IMR-90 (cell line): ENCODE data around the gene LMLN. TPM values are rescaled to one million over a fixed set of nuclear protein-coding genes. Genes with fewer than 3 reads are reported as not detected.

Experiments used
- ATAC-seq: fragments of 200-7000 bp; cut with Tn5 transposase; 2 replicates; pipeline ENCODE4 v1.9.1; 2020; ENCODE audit warnings: low read depth, mild to moderate bottlenecking, moderate library complexity
- BruUV-seq: library from RNA; stranded (reverse); fragments of 400-500 nt; replicated peaks from 2 replicates; lab custom pipeline; 2021; lab: Mats Ljungman, UMichigan
- CTCF ChIA-PET: fragments of 300-600 bp; formaldehyde crosslinking; extraction: SDS; loops from one replicate; lab custom pipeline; 2021; ENCODE audit warnings: antibody characterized with exemption; lab: Yijun Ruan, JAX
- POLR2A ChIA-PET: fragments of 300-600 bp; sonication (Branson Sonifier 250); formaldehyde crosslinking; loops from one replicate; lab custom pipeline; 2022; ENCODE audit warnings: antibody characterized with exemption; ENCODE audit not compliant: unreplicated experiment; lab: Charles Lee
- DNase-seq: peaks from one replicate; pipeline ENCODE4 v3.0.0; 2013
- H2AFZ ChIP-seq: replicated peaks from 2 replicates; pipeline ENCODE3; 2013; ENCODE audit warnings: low read length, mild to moderate bottlenecking; ENCODE audit not compliant: poor library complexity
- H2AK5ac ChIP-seq: 2 replicates; pipeline ENCODE4 v1.6.1; 2013; ENCODE audit warnings: low read depth, low read length, inconsistent platforms
- H2AK9ac ChIP-seq: replicated peaks from 2 replicates; pipeline ENCODE3; 2013; ENCODE audit warnings: mild to moderate bottlenecking, low read depth, low read length, moderate library complexity; ENCODE audit not compliant: poor library complexity
- H2BK120ac ChIP-seq: 2 replicates; pipeline ENCODE4 v1.6.1; 2013; ENCODE audit warnings: low read depth, low read length, inconsistent platforms
- H2BK15ac ChIP-seq: 3 replicates; pipeline ENCODE4 v1.6.1; 2013; ENCODE audit warnings: low read depth, low read length, inconsistent platforms
- H2BK20ac ChIP-seq: 2 replicates; pipeline ENCODE4 v1.6.1; 2013; ENCODE audit warnings: low read depth, mild to moderate bottlenecking, inconsistent platforms, low read length, moderate library complexity
- H2BK5ac ChIP-seq: 2 replicates; pipeline ENCODE4 v1.6.1; 2013; ENCODE audit warnings: mild to moderate bottlenecking, low read depth, low read length, inconsistent platforms; ENCODE audit not compliant: poor library complexity, severe bottlenecking
- H3K14ac ChIP-seq: replicated peaks from 2 replicates; pipeline ENCODE4 v1.6.1; 2013; ENCODE audit warnings: low read depth, low read length, inconsistent platforms
- H3K18ac ChIP-seq: 2 replicates; pipeline ENCODE4 v1.6.1; 2013; ENCODE audit warnings: low read depth, low read length, control low read depth
- H3K23ac ChIP-seq: 2 replicates; pipeline ENCODE4 v1.6.1; 2013; ENCODE audit warnings: low read depth, low read length, inconsistent platforms
- H3K27ac ChIP-seq: 2 replicates; pipeline ENCODE4 v1.5.1; 2013; ENCODE audit warnings: mild to moderate bottlenecking, control low read depth, low read length; ENCODE audit not compliant: insufficient read depth
- H3K27me3 ChIP-seq: 2 replicates; pipeline ENCODE4 v1.6.1; 2013; ENCODE audit warnings: low read length; ENCODE audit not compliant: control insufficient read depth, insufficient read depth
- H3K36me3 ChIP-seq: 2 replicates; pipeline ENCODE4 v1.6.1; 2013; ENCODE audit warnings: low read length, mixed read lengths; ENCODE audit not compliant: control insufficient read depth, insufficient read depth
- H3K4ac ChIP-seq: 2 replicates; pipeline ENCODE4 v1.6.1; 2013; ENCODE audit warnings: low read depth, low read length, inconsistent platforms
- H3K4me1 ChIP-seq: 2 replicates; pipeline ENCODE4 v1.6.1; 2013; ENCODE audit warnings: low read length, mixed read lengths; ENCODE audit not compliant: control insufficient read depth, insufficient read depth
- H3K4me2 ChIP-seq: 2 replicates; pipeline ENCODE4 v1.6.1; 2013; ENCODE audit warnings: low read depth, mild to moderate bottlenecking, control low read depth, low read length, moderate library complexity
- H3K4me3 ChIP-seq: 2 replicates; pipeline ENCODE4 v1.5.1; 2013; ENCODE audit warnings: low read depth, mild to moderate bottlenecking, control low read depth, low read length, moderate library complexity; ENCODE audit not compliant: insufficient read depth
- H3K56ac ChIP-seq: 2 replicates; pipeline ENCODE4 v1.6.1; 2013; ENCODE audit warnings: low read length, inconsistent platforms; ENCODE audit not compliant: insufficient read depth; ENCODE audit errors: extremely low read depth
- H3K79me1 ChIP-seq, 2 experiments: 2 replicates each; pipeline ENCODE4 v1.6.1; 2013; ENCODE audit warnings: low read length in 2 of 2, inconsistent platforms in 1 of 2, low read depth in 1 of 2
- H3K9ac ChIP-seq: 2 replicates; pipeline ENCODE4 v1.6.1; 2013; ENCODE audit warnings: low read depth, low read length, control low read depth
- H3K9me1 ChIP-seq: 2 replicates; pipeline ENCODE4 v1.6.1; 2013; ENCODE audit warnings: low read length, inconsistent platforms; ENCODE audit not compliant: insufficient read depth
- H3K9me3 ChIP-seq: 2 replicates; pipeline ENCODE4 v1.6.1; 2013; ENCODE audit warnings: low read length; ENCODE audit not compliant: control insufficient read depth, insufficient read depth
- H4K20me1 ChIP-seq: 2 replicates; pipeline ENCODE4 v1.6.1; 2013; ENCODE audit warnings: low read length, inconsistent platforms; ENCODE audit not compliant: insufficient read depth
- H4K5ac ChIP-seq: 2 replicates; pipeline ENCODE4 v1.6.1; 2013; ENCODE audit warnings: mild to moderate bottlenecking, low read depth, low read length, control low read depth
- H4K8ac ChIP-seq, 2 experiments: 2 replicates each; pipeline ENCODE4 v1.6.1; 2013; ENCODE audit warnings: low read depth in 2 of 2, low read length in 2 of 2, control low read depth in 1 of 2, inconsistent platforms in 1 of 2
- H4K91ac ChIP-seq: 2 replicates; pipeline ENCODE4 v1.6.1; 2013; ENCODE audit warnings: low read depth, low read length, inconsistent platforms; ENCODE audit not compliant: insufficient read depth
- BHLHE40 ChIP-seq: fragments of 150-350 bp; IDR thresholded peaks from 2 replicates; pipeline ENCODE4 v1.6.1; 2016; ENCODE audit warnings: mild to moderate bottlenecking, low read depth, low read length
- CEBPB ChIP-seq: IDR thresholded peaks from 2 replicates; pipeline ENCODE4 v1.6.1; 2012; ENCODE audit warnings: low read depth, low read length, improper control_type of control experiment
- CHD1 ChIP-seq: IDR thresholded peaks from 2 replicates; pipeline ENCODE4 v1.6.1; 2012; ENCODE audit warnings: low read depth, low read length, improper control_type of control experiment
- MAZ ChIP-seq: IDR thresholded peaks from 2 replicates; pipeline ENCODE4 v1.6.1; 2012; ENCODE audit warnings: low read depth, mild to moderate bottlenecking, low read length, improper control_type of control experiment, moderate library complexity, borderline replicate concordance
- MXI1 ChIP-seq: IDR thresholded peaks from 2 replicates; pipeline ENCODE4 v1.6.1; 2012; ENCODE audit warnings: low read depth, mild to moderate bottlenecking, low read length, moderate library complexity, borderline replicate concordance
- NFE2L2 ChIP-seq: fragments of 150-350 bp; IDR thresholded peaks from 2 replicates; pipeline ENCODE4 v1.6.1; 2016; ENCODE audit warnings: low read depth, mild to moderate bottlenecking, low read length
- POLR2A ChIP-seq: IDR thresholded peaks from 2 replicates; pipeline ENCODE4 v1.6.1; 2012; ENCODE audit warnings: mild to moderate bottlenecking, low read depth, low read length
- RAD21 ChIP-seq: IDR thresholded peaks from 2 replicates; pipeline ENCODE4 v1.6.1; 2012; ENCODE audit warnings: low read length, improper control_type of control experiment
- RFX5 ChIP-seq: IDR thresholded peaks from 2 replicates; pipeline ENCODE4 v1.8.0; 2012; ENCODE audit warnings: low read depth, mild to moderate bottlenecking, low read length, moderate library complexity
- WGBS, 2 experiments: methylation state at CpG; one replicate each; pipeline versions ENCODE4 v1.1.5 to v1.1.7; 2013; ENCODE audit warnings: missing lambda C conversion rate in 2 of 2; ENCODE audit not compliant: insufficient read length in 1 of 2; ENCODE audit errors: extremely low coverage in 2 of 2; 5-methylcytosine and 5-hydroxymethylcytosine counted together
- dilution Hi-C: fragments of 300-500 bp; cut with HindIII; formaldehyde crosslinking; loops from one replicate; pipeline ENCODE4 v1.14.3; 2018; ENCODE audit warnings: low sequenced_read_pairs; ENCODE audit not compliant: unreplicated experiment
- in situ Hi-C: fragments of 300-500 bp; cut with MboI; formaldehyde crosslinking; loops from 3 replicates; pipeline ENCODE4 v1.14.3; 2019; ENCODE audit warnings: low sequenced_read_pairs, inconsistent platforms, mixed read lengths
- intact Hi-C: fragments of 100-400 bp; cut with micrococcal nuclease; formaldehyde crosslinking; loops from 2 replicates; pipeline ENCODE4 v1.10.0; 2022
- polyA plus RNA-seq, 3 experiments: library from polyadenylated mRNA; depleted of rRNA; stranded (reverse); fragments of >200 nt; gene quantifications; 2 replicates each; pipeline ENCODE4 v1.2.3, GENCODE V29; 2012; ENCODE audit warnings: low replicate concordance in 1 of 3
- total RNA-seq: library from RNA; depleted of rRNA; stranded (reverse); fragments of >200 nt; gene quantifications from 2 replicates; pipeline ENCODE4 v1.2.3, GENCODE V29; 2012
- TF ChIP-seq, protein P1 (sequence below): conservative IDR thresholded peaks from 2 replicates; pipeline ENCODE4 v1.5.1; 2012; ENCODE audit warnings: mild to moderate bottlenecking, low read depth, low read length, improper control_type of control experiment

Gene LMLN
- total and polyA plus RNA-seq, 2 of the 4 experiments (the other 2 are of a cell fraction), result 3.3 to 3.9 TPM

DNA sequence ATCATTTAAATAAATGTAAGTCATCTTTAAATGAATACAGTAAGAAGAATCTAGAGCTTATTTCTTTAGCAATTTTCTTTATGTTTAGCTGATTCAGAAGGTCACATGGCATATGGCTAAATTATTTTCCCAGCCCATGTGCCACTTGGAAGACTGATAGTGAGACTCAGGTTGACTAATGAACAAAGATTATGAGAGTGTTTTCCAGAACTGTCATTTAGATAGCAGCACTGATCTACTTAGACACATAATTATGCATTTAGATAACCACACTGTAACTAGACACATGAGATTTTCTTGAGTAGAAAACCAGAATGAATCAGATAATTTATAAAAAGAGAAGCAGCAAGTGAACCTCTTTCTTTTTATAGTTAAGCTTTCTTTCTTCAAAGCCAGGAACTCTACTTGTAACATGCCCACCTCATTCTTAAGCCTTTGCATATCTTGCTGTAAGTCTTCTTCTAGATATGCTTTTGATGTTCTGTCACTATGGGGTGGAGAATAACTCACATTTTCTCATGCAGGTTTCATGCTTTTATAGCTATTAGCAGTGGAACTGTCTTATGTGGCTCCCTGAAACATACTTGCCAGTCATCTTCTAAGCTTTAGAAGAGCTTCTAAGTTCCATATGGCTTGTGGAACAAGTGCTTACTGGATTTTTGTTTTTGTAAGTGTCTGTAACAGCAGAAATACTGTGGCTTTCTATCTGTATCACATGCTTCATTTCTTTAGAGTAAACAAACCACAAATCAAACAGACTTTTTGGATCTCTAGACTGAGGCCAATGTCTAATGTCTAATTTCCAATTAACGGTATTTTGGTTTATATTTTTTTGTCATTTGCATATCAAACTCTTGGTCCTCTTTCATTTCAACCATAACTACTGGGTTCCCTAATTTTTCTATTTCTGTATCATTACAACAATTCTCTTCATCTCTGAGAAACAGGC is 101.4 kb downstream of the LMLN start:
- no peak overlapping the region for H3K27ac ChIP-seq
- no peak overlapping the region for H2AK9ac ChIP-seq
- no peaks in the 10 kb centered on the region for H4K20me1 ChIP-seq
- no peaks in the 10 kb centered on the region for H3K79me1 ChIP-seq
- H3K4me3 ChIP-seq, result no peak overlapping the region
- no peak overlapping the region for H4K5ac ChIP-seq
- no peak overlapping the region for H2BK120ac ChIP-seq
- no peak overlapping the region for H3K18ac ChIP-seq
- no peak overlapping the region for H3K56ac ChIP-seq
- intact Hi-C loops (no loop called here), dilution Hi-C loops (no loop called here), in situ Hi-C loops (no loop called here)
- CTCF ChIA-PET, result interaction anchor here (0.6 to 2.1 kb wide), 2 partner anchors 11 to 333 kb away, joined by 4 to 8 read pairs; no protein-coding TSS in a partner anchor
- no peak overlapping the region for H2BK20ac ChIP-seq
- TF ChIP-seq POLR2A (no peak), CHD1 (no peak), BHLHE40 (no peak), MAZ (no peak), RAD21 (no peak), RFX5 (no peak), MXI1 (no peak), NFE2L2 (no peak), CEBPB (no peak)
- TF ChIP-seq, protein P1, sequence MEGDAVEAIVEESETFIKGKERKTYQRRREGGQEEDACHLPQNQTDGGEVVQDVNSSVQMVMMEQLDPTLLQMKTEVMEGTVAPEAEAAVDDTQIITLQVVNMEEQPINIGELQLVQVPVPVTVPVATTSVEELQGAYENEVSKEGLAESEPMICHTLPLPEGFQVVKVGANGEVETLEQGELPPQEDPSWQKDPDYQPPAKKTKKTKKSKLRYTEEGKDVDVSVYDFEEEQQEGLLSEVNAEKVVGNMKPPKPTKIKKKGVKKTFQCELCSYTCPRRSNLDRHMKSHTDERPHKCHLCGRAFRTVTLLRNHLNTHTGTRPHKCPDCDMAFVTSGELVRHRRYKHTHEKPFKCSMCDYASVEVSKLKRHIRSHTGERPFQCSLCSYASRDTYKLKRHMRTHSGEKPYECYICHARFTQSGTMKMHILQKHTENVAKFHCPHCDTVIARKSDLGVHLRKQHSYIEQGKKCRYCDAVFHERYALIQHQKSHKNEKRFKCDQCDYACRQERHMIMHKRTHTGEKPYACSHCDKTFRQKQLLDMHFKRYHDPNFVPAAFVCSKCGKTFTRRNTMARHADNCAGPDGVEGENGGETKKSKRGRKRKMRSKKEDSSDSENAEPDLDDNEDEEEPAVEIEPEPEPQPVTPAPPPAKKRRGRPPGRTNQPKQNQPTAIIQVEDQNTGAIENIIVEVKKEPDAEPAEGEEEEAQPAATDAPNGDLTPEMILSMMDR, result no peak
- no TSS peak for BruUV-seq
- H3K9ac ChIP-seq, result no peak overlapping the region
- DNase-seq (no peak), ATAC-seq (no peak)
- no peak overlapping the region for H3K4ac ChIP-seq
- H3K36me3 ChIP-seq, result no peaks in the 10 kb centered on the region
- H3K9me3 ChIP-seq, result no peaks in the 10 kb centered on the region
- no peak overlapping the region for H3K4me2 ChIP-seq
- no peak overlapping the region for H4K91ac ChIP-seq
- no peak overlapping the region for H2AK5ac ChIP-seq
- POLR2A ChIA-PET, result no interaction called here
- no peak overlapping the region for H2BK5ac ChIP-seq
- H2AFZ ChIP-seq, result no peak overlapping the region
- H3K9me1 ChIP-seq, result no peaks in the 10 kb centered on the region
- no CpG with 5 or more reads among the region's 1 CpG for WGBS, 2 experiments
- H3K23ac ChIP-seq, result no peak overlapping the region
- H3K14ac ChIP-seq, result no peak overlapping the region
- no peak overlapping the region for H4K8ac ChIP-seq
- H2BK15ac ChIP-seq, result no peak overlapping the region
- H3K4me1 ChIP-seq, result no peaks in the 10 kb centered on the region
- H3K27me3 ChIP-seq, result peaks cover 34% of the 10 kb centered on the region
